Measurements from ENCODE around the gene PACRG.

PACRG gene

GRCh38 chr6:163254341-163254835 lies 526.6 kb downstream of the PACRG start:
- no peak for DNase-seq

GRCh38 chr6:163255265-163255664 lies 527.5 kb downstream of the PACRG start:
- no peak for DNase-seq

GRCh38 chr6:163259689-163260088 lies 531.9 kb downstream of the PACRG start:
- no peak for DNase-seq

- DNase-seq = no peak
Observed at GRCh38 chr6:163260111-163260895, 532.5 kb downstream of the PACRG start.

GRCh38 chr6:163260911-163261310 lies 533.1 kb downstream of the PACRG start:
- DNase-seq = no peak

GRCh38 chr6:163261361-163261760 lies 533.6 kb downstream of the PACRG start:
- DNase-seq = no peak

- no peak for DNase-seq
Observed at GRCh38 chr6:163262080-163262479, 534.3 kb downstream of the PACRG start.

- no peak for DNase-seq
Observed at GRCh38 chr6:163263196-163263595, 535.4 kb downstream of the PACRG start.

GRCh38 chr6:163263998-163264661 lies 536.4 kb downstream of the PACRG start:
- DNase-seq = no peak

- no peak for DNase-seq
Observed at GRCh38 chr6:163264662-163265035, 536.9 kb downstream of the PACRG start.

GRCh38 chr6:163281634-163282033 lies 553.9 kb downstream of the PACRG start:
- no peak for DNase-seq

- DNase-seq = no peak
Observed at GRCh38 chr6:163282672-163283071, 554.9 kb downstream of the PACRG start.

GRCh38 chr6:163284151-163284550 lies 556.4 kb downstream of the PACRG start:
- DNase-seq = no peak

- no peak for DNase-seq
Observed at GRCh38 chr6:163285691-163286090, 557.9 kb downstream of the PACRG start.

- no peak for DNase-seq
Observed at GRCh38 chr6:163287626-163288025, 559.9 kb downstream of the PACRG start.

GRCh38 chr6:163288066-163288465 lies 560.3 kb downstream of the PACRG start:
- DNase-seq = no peak

- no peak for DNase-seq
Observed at GRCh38 chr6:163288915-163289314, 561.1 kb downstream of the PACRG start.

GRCh38 chr6:163289447-163289846 lies 561.7 kb downstream of the PACRG start:
- DNase-seq = no peak

- DNase-seq = no peak
Observed at GRCh38 chr6:163290545-163291274, 562.9 kb downstream of the PACRG start.

- DNase-seq = no peak
Observed at GRCh38 chr6:163291622-163292021, 563.8 kb downstream of the PACRG start.

GRCh38 chr6:163293286-163293685 lies 565.5 kb downstream of the PACRG start:
- DNase-seq = no peak

- no peak for DNase-seq
Observed at GRCh38 chr6:163294734-163295133, 567.0 kb downstream of the PACRG start.

GRCh38 chr6:163296835-163297519 lies 569.2 kb downstream of the PACRG start:
- DNase-seq = no peak
